GM12865 (cell line): ENCODE measurements around the gene FNDC10.
A peak's percentile ranks its signal among the peaks of the same experiment; 100 is the strongest.

Experiments used
- DNase-seq: peaks from one replicate; pipeline ENCODE4 v3.0.0; 2010; ENCODE audit warnings: low read depth
- H3K4me3 ChIP-seq: 2 replicates; pipeline ENCODE4 v1.5.1; 2011; ENCODE audit warnings: mild to moderate bottlenecking, low read depth, low read length, control low read depth
- TF ChIP-seq, protein P1 (sequence below): IDR thresholded peaks from 2 replicates; pipeline ENCODE4 v1.5.1; 2011; ENCODE audit warnings: low read length, control low read depth, low read depth, inconsistent platforms; ENCODE audit not compliant: insufficient read depth; ENCODE audit errors: missing control alignments

FNDC10 gene

GRCh38 chr1:1619917-1620361 lies 20.0 kb upstream of the FNDC10 start:
- TF ChIP-seq, protein P1, sequence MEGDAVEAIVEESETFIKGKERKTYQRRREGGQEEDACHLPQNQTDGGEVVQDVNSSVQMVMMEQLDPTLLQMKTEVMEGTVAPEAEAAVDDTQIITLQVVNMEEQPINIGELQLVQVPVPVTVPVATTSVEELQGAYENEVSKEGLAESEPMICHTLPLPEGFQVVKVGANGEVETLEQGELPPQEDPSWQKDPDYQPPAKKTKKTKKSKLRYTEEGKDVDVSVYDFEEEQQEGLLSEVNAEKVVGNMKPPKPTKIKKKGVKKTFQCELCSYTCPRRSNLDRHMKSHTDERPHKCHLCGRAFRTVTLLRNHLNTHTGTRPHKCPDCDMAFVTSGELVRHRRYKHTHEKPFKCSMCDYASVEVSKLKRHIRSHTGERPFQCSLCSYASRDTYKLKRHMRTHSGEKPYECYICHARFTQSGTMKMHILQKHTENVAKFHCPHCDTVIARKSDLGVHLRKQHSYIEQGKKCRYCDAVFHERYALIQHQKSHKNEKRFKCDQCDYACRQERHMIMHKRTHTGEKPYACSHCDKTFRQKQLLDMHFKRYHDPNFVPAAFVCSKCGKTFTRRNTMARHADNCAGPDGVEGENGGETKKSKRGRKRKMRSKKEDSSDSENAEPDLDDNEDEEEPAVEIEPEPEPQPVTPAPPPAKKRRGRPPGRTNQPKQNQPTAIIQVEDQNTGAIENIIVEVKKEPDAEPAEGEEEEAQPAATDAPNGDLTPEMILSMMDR: peak; percentile 35
- H3K4me3 ChIP-seq: no peak overlapping the region
- DNase-seq: no peak

DNA sequence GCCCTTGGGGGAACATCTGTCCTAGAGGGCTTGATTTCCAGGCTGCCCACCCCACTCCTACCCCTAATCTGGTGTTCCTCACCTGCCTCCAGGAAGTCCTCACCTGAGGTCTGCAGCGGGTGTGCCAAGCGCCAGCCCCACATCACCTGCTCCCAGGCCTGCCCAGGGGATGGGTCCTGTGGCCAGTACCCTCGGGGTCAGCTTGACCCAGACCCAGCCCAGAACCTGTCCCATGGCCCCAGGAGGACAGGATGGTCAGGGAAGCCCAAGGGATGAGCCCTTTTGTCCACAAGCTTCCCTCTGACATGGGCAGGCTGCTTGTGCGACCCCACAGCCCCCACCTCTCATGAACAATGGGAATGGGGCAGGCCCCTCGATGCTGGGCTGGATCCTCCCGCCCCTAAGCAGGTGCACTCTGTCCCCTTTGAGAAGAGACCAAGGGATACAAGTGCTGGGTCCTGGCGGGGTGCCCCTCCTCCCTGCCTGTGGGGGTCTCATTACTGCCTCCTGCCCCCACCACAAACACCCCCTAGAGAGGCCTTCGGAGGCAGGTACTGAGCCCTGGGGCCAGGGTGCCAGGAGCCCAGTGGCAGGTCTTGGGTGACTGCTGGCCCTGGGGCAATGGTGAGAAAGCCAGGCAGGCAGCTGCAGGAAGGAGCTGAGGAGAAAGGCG lies 18.6 kb upstream of the FNDC10 start:
- no peak for DNase-seq
- no peak overlapping the region for H3K4me3 ChIP-seq
- TF ChIP-seq, protein P1: no peak

DNA sequence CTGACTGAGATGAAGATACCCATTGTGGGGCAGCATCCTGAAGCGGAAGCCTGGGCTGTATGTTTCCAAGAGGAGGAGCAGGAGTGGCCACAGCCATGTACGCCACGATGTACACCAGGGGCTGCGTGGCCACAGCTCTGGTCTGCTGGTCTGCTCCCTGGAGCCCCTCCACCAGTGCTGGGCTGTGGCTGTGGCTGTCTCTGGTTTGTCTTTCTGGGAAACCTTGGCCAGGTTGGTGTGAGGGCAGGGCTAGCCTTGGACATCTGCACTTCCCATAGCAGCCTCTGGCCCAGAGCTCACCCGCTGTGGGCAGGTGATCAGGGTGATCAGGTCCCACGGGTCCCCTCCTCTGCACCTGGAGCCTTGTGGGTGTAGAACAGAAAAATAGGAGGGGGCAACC lies 18.0 kb upstream of the FNDC10 start:
- no peak overlapping the region for H3K4me3 ChIP-seq
- TF ChIP-seq, protein P1: no peak
- DNase-seq: no peak

DNA sequence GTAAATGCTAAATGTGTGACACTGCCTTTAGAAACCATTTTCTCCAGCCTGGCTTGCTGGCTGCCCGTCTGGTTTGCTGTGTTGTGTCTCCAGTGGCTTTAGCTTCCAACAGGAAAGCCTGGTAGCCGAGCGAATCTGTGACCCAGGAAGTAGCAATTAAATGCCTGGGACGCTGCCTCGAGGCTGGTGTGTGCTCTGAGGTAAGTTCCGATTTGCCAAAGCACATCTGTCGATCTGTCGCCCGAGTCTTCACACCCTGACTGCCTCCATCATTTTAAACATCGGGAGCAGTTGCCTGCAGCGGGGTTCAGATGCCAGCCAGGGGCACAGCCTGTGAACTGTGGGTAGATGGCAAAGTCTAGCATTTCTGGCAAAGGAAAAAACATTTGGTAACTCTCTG lies 17.6 kb upstream of the FNDC10 start:
- no peak overlapping the region for H3K4me3 ChIP-seq
- DNase-seq: no peak
- TF ChIP-seq, protein P1: no peak

DNA sequence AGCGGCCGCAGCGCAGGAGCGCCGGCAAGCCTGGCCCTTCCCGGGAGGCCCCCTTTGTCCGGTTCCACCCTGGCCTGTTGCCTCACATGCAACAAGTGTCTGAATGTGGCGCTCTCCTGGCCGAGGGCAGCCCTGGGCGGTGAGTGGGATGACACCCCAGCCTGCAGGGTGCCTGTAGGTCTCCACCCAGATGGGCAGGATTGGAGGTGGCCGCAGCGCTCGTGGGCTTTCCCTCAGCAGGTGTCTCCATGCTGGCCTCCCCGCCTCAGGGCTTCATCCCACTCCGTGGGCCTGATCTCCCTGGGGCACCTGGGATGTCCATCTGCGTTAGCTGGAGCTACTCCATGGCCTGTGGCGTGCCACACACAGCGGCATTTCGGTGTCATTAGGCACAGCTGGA lies 16.9 kb upstream of the FNDC10 start:
- peak overlapping the region; percentile 99 for H3K4me3 ChIP-seq

GRCh38 chr1:1616045-1616790 lies 16.3 kb upstream of the FNDC10 start:
- TF ChIP-seq, protein P1: no peak
- peak; percentile 49 for DNase-seq
- H3K4me3 ChIP-seq: peak overlapping the region; percentile 99

More for the DNA sequence above, 16.9 kb upstream of the FNDC10 start:
- DNase-seq: no peak
- TF ChIP-seq, protein P1: no peak
